ENCODE data around the gene EPHA1.

Gene EPHA1

DNA sequence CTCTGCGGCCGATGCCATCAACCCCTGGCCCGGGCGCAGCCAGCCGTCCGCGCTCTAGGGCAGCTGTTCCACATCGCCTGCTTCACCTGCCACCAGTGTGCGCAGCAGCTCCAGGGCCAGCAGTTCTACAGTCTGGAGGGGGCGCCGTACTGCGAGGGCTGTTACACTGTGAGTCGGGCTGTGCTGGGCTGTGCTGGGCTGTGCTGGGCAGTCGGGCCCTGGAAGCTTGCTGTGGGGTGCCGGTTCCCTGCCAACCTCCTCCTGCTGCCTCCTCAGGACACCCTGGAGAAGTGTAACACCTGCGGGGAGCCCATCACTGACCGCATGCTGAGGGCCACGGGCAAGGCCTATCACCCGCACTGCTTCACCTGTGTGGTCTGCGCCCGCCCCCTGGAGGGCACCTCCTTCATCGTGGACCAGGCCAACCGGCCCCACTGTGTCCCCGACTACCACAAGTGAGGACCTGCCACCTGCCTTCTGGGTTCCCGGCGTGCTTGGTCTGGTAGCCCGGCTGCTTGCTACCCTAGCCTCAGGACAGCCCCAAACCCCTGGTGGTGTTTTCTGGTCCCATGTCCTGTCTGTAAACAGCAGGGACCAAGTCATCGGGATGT is 20.1 kb downstream of the EPHA1 start:
- DNase-seq (ENCODE audit: low read depth) = no peak

DNA sequence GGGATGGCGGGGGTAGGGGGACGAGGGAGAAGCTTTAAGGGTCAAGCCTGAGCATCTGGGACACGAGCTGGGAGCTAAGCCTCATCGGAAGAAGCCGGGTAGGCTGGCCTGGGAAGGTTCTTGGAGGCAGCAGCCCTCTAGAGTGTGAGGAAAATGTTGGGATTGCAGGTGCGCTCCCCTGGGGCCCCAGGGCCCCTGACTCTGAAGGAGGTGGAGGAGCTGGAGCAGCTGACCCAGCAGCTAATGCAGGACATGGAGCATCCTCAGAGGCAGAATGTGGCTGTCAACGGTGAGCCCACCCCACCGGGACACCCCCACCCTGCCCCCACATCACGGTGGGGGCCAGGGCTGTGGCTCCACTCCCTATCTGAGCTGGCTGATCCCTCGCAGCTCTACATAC is 20.6 kb downstream of the EPHA1 start:
- DNase-seq (ENCODE audit: low read depth) = no peak

- no peak for DNase-seq (ENCODE audit: low read depth)
Measured at GRCh38 chr7:143387156-143387975, 21.3 kb downstream of the EPHA1 start.

DNA sequence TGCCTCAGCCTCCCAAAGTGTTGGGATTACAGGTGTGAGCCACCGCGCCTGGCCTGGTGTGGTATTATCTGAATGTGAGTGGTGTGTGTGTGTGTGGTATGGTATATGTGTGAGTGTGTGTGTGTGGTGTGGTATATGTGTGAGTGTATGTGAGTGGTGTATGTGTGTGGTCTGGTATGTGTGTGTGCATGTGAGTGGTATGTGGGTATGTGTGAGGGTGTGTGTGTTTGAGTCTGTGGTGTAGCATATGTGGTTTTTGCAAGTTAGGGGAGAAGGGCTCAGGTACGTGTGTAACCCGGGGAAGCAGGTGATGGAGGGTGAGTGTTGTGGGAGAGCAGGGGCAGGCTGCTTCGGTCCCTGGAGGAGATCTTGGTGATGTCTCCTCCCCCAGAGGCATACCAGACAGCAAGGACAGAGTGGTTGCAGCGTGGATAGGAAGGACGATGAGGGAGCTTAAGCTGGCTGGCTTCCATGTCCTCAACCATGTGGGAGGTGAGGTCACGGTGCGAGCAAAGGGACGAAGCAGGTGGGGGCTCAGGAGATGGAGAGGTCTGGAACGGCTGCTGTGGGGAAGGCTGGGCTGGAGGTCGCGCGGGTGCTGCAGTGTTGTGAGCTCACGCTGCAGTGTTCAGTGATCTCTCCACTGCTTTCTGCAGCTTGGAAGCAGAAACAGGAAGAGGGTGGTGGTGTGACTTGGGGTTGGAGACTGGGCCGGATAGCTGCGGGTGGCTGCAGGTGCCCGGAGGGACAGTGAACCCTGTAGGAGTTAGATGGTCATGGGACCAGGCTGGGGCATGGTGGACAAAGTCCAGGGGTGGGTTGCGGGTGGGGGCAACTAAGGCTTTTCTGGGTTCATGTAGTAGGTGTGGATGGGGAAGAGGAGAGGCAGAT is 22.5 kb downstream of the EPHA1 start:
- no peak for DNase-seq (ENCODE audit: low read depth)

- DNase-seq (ENCODE audit: low read depth) = no peak
Measured at GRCh38 chr7:143384661-143385631, 23.7 kb downstream of the EPHA1 start.

- DNase-seq (ENCODE audit: low read depth) = no peak
Measured at GRCh38 chr7:143384148-143384547, 24.5 kb downstream of the EPHA1 start.

- DNase-seq (ENCODE audit: low read depth) = no peak
Measured at GRCh38 chr7:143383642-143383957, 25.1 kb downstream of the EPHA1 start.

DNA sequence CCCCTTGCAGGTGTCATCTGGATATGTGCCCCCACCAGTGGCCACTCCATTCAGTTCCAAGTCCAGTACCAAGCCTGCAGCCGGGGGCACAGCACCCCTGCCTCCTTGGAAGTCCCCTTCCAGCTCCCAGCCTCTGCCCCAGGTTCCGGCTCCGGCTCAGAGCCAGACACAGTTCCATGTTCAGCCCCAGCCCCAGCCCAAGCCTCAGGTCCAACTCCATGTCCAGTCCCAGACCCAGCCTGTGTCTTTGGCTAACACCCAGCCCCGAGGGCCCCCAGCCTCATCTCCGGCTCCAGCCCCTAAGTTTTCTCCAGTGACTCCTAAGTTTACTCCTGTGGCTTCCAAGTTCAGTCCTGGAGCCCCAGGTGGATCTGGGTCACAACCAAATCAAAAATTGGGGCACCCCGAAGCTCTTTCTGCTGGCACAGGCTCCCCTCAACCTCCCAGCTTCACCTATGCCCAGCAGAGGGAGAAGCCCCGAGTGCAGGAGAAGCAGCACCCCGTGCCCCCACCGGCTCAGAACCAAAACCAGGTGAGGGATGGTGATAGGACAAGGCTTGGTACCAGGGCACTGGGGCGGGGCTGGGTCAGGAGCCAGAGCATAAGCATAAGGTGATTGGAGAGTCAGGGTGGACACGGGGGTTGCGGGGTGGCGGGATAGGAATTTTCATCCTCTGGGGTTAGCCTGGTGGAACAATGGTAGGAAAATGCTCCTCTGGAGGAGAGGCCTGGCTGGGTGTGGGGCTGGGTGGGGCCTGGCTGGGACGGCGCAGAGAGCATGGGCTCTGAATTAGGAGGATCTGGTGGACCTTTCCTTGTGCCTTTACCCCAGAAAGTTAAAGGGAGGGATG is 25.6 kb downstream of the EPHA1 start:
- DNase-seq (ENCODE audit: low read depth) = no peak

DNA sequence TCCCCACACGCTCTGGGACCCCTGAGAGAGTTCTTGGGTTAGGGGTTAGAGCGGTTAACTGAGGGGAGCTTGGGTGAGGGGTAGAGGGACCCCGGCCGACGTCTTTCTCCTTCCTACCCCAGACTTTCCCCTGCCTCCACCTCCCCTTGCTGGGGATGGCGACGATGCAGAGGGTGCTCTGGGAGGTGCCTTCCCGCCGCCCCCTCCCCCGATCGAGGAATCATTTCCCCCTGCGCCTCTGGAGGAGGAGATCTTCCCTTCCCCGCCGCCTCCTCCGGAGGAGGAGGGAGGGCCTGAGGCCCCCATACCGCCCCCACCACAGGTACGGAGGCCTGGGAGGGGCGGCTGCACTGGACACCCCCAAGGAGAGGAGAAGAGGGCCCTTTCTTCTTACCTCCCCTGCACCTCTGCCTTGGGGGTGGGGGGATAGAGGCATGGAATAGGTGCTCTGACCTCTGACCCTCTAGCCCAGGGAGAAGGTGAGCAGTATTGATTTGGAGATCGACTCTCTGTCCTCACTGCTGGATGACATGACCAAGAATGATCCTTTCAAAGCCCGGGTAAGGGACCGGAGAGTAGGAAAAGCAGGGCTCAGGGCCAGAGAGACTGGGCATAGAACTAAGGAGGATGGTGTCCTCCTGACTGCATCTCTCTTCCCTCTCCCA is 26.4 kb downstream of the EPHA1 start:
- no peak for DNase-seq (ENCODE audit: low read depth)

GRCh38 chr7:143381427-143382125 is 27.1 kb downstream of the EPHA1 start:
- DNase-seq (ENCODE audit: low read depth) = no peak

DNA sequence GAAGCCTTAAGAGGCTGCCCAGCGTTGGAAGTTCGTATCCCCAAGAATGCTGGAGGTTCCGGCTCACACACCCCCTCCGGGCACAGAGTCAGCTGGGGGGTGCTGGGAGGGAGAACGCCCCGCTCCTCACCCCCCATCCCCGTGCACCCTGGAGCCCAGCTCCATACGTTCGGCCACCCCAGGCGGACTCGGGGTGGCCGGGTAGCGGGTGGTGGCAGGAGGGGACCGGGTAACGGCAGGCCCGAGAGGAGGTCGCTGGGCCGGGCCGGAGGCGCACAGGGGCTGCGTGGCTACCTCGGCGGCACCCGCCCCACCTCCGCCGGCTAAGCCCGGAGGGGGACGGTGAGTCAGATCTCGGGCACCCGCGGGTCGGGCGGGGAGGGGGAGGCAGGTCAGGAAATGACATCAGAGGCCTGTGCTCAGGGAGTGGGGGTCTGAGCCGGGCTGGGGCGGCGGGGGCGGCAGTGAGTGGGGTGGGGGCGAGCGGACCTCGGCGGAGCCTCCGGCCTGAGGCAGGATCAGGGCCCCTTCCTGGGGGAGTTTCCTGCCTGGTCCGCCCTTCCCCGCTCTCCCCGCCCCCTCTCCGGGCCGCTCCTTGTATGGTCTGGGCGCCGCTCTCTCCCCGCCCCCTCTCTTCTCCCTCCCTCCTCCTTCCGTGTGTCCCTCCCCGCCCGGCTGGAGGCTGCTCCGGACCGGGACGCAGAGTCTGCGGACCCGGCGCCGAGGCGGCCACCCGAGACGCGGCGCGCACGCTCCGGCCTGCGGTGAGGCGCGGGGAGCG is 27.8 kb downstream of the EPHA1 start, which contains the start of gene ZYX:
TSS of gene ZYX (plus strand) at position 700 of the 781 bp plus-strand sequence. CDS start 227 bp downstream, outside the sequence.
- peak; percentile 79 for DNase-seq (ENCODE audit: low read depth)

GRCh38 chr7:143380260-143380645 is 28.4 kb downstream of the EPHA1 start:
- DNase-seq (ENCODE audit: low read depth) = no peak

GRCh38 chr7:143379611-143380259 is 28.9 kb downstream of the EPHA1 start:
- DNase-seq (ENCODE audit: low read depth) = no peak

GRCh38 chr7:143376396-143376795 is 32.3 kb downstream of the EPHA1 start:
- no peak for DNase-seq (ENCODE audit: low read depth)

DNA sequence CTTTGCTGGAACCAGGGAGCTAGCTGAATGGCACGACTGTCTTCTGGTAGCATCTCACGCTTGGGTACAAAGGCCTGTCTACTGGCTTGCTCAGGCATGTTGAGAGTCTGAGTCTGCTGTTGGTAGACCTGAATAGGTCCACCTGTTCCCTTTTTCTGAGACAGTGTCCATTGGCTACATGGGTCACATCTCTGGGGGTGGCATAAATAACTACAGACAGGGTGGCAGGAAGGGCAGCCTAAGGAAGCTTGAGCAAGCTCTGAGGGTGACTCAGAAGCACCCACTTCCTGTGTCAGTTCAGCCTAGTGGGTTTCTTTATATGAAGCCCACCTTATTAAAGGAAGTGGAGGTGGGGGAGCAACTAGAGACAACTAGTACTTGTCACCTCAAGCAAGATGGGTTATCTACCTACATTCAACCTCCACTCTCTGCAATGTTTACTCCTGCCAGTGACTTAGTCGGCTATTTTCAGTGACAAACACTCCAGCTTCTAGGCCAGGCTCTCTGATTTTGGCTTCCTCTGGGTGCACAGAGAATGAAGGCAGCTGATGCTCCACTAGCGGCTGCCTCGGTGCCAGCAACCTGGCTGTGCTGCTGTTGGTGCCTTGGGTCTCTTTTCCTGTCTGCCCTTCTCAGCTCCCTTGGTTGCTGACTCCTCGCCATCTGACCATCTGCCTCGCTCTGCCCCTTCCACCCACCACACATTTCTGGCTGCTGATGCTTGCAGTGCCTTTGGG is 33.2 kb downstream of the EPHA1 start:
- DNase-seq (ENCODE audit: low read depth) = no peak

DNA sequence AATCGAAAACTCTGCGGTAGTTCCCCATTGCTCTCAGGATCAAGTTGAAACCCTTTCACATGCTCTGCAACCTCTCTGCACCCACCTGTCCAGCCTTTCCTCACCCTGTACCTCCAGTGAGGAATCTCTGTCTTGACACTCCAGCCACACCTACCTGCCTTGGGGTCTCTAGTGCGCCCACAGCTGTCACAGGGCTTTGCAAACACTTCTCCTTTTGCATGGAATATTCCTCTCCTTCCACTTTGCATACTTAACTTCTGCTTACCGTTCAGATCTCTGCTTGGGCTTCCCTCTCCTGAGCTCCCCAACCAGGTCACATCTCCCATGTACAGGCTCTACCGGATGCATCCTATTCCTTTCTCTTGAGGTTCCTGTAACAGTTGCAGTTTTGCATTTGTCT is 34.1 kb downstream of the EPHA1 start:
- DNase-seq (ENCODE audit: low read depth) = no peak

GRCh38 chr7:143373255-143373794 is 35.3 kb downstream of the EPHA1 start:
- DNase-seq (ENCODE audit: low read depth) = no peak
